HG02840 (cell line): ENCODE results near the gene ATXN10.
"Not testable (repeated sequence)": the region's sequence is repeated elsewhere in the genome, so short reads cannot be mapped to it uniquely, and the experiment has no call there.

Source experiments
- ATAC-seq: cut with Tn5 transposase; IDR thresholded peaks from one replicate; pipeline ENCODE4 v1.9.1; 2021; ENCODE audit warnings: mild to moderate bottlenecking, moderate library complexity, moderate number of reproducible peaks; ENCODE audit not compliant: unreplicated experiment, low FRiP score

ATXN10 gene

DNA sequence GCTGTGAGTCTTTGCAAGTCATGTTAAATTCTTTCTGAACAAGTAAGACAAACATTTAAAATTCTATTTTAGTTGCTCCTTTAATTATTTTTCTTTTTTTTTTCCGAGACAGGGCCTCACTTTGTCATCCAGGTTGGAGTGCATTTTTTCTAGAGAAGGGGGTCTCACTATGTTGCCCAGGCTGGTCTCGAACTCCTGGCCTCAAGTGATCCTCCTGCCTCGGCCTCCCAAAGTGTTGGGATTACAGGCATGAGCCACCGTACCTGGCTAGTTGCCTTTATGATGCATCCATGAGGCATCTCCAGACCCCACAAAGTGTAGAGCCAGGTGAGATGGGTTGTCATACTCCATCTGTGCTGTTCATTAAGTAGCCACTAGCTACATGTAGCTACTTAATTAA lies 4.4 kb downstream of the ATXN10 start:
- no peak for ATAC-seq

DNA sequence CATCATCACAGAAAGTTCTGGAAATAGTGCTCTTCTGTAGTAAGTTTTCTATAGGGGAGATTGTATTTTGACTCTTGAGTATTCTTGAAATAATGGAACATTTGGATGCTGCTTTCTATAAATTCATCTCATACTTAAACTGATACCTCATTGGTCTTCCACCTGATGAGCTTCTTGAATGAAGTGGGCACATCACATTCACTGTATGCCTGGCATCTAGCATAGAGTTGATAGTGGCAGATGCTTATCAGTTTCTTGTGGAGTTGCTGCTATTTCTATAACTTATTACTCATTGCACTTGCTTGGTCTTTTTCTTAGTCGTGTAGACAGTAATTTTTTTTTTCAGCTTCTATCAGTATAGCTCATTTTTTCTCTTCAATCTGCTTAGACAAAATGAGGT lies 5.4 kb downstream of the ATXN10 start:
- no peak for ATAC-seq

- no peak for ATAC-seq
These were observed 7.6 kb downstream of the ATXN10 start for GRCh38 chr22:45678961-45679912.

DNA sequence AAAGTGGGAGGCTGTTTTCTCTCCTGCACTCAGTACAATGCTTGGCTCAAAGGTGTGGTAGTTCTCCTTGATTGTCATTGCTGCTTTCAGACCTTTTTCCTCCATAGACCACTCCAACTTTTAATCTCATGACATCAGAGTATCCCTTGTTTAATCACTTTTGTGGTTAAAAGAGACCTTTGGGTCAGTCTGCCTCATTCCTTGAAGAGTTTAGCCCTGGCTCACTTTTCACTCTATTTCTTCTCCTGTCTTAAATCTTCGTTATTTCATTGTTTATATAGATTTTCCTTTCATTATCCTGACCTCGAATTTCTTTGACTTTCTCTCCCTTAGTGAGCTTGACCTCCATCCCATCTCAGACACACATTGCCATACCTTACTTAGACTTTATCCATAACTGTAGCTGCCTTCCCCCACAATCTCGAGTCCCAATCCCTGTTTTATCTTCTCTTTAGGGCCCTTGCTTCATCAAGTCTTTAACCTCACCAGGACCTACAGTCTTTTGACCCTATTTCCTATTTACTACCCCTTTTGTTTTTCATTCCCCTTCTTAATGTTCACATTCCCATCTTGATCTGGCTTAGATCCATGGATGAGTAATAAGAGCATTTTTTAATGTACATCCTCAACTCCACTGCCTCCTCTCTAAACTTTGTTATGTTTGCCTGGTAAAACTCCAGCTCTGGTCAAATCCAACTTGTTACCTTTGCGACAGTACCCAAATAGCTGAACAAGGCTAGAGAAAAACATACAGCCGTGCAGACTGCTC lies 9.5 kb downstream of the ATXN10 start:
- ATAC-seq: no peak

GRCh38 chr22:45682064-45682463 lies 10.4 kb downstream of the ATXN10 start:
- ATAC-seq: no peak

GRCh38 chr22:45682773-45683172 lies 11.1 kb downstream of the ATXN10 start:
- not testable (repeated sequence) for ATAC-seq

DNA sequence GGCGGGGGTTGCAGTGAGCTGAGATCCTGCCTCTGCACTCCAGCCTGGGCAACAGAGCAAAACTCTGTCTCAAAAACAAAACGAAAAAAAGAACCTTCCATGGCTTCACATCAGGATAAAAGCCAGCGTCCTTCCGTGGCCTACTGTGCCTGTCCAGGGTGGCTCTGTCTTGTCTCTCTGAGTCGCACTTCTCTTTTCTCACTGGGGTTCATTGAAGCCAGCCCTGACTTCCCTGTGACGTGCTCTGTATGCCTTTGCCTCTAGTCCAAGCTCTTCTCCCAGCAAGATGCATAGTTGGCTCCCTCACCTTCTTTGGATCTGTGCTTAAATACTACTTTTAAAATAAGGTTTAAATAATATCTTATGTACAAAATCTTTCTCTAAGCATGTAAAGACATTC lies 11.6 kb downstream of the ATXN10 start:
- no peak for ATAC-seq

- ATAC-seq: no peak
These were observed 12.0 kb downstream of the ATXN10 start for GRCh38 chr22:45683680-45684079.

- no peak for ATAC-seq
These were observed 12.5 kb downstream of the ATXN10 start for GRCh38 chr22:45684169-45684568.

- ATAC-seq: no peak
These were observed 13.3 kb downstream of the ATXN10 start for GRCh38 chr22:45684752-45685574.

GRCh38 chr22:45686004-45686403 lies 14.4 kb downstream of the ATXN10 start:
- no peak for ATAC-seq

GRCh38 chr22:45686836-45687235 lies 15.2 kb downstream of the ATXN10 start:
- ATAC-seq: no peak

DNA sequence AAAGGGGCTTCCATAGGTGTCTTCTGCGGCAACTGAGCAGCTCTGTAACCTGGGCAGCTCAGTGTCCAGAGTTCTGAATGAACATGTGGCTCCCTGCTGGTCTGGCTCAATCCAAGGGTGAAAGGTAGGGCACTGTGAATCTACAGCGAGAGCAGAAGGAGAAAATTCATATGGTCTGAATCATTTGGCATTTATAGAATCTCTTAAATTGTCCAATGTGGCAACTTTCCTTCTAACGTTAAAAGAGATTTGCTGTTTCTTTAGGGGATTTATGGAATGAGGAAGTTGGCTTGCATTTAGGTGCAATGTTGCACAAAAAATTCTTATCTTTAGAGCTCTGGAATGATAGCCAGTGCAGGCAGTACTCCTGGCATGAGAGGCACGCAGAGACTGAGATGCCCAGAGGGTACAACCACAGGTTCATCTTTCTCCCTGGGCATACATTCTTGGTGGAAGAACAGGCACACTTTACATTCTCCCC lies 17.0 kb downstream of the ATXN10 start:
- ATAC-seq: no peak

- ATAC-seq: no peak
These were observed 17.6 kb downstream of the ATXN10 start for GRCh38 chr22:45689211-45689610.

GRCh38 chr22:45690008-45690407 lies 18.4 kb downstream of the ATXN10 start:
- no peak for ATAC-seq

DNA sequence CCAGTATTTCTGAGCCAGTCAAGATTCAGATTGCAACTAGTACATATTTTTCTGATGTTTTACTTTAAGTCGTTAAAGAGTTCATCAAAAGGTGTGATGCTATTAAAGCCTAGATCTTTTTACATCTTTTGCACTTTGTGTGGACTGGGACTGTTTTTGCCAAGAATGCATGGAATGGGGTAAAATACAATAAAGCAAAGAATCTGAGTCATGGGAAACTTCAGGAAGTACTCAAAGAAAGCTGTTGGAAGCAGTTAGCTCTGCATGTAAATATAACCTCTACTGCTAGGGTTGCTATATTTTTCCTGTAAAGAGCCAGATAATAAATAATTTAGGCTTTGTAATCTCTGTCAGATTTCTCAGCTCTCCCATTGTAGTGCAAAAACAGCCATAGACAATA lies 20.9 kb downstream of the ATXN10 start:
- no peak for ATAC-seq

DNA sequence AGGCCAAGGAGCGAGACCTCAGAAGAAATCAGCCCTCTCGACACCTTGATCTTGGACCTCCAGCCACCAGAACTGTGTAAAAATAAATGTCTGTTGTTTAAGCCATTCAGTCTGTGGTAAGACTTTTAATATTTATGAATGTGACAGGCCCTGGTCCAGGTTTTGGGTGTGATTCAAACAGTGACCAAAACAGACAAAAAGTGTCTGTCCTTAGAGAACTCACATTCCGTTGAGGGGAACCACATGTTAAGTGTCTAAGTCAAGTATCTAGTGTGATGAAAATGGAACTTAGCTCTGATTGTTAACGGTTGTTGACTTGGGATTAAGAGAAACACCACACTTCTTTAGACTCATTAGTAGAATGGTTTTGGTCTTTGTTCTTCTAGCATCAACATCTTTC lies 22.2 kb downstream of the ATXN10 start:
- ATAC-seq: no peak

DNA sequence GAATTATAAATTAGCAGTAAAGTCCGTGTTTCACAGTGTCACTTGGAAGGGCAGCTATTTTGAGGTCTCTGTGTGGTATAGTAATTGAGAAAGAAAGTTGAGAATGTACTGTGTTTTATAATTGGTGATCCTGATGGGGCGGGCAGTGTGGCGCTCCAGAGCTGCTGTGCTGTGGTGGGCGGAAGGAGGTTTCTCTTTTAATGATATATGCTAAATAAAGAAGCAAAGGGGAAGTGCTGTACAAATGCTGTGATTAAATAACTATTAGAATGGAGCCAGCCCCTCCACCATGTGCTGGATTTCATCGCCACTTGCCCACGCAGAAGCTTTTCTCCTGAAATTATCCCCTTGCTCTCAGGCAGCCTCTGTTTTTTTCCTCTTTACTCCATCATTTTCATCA lies 24.6 kb downstream of the ATXN10 start:
- ATAC-seq: no peak

- ATAC-seq: no peak
These were observed 26.5 kb downstream of the ATXN10 start for GRCh38 chr22:45698094-45698493.

- no peak for ATAC-seq
These were observed 31.3 kb downstream of the ATXN10 start for GRCh38 chr22:45702981-45703380.

GRCh38 chr22:45703758-45704157 lies 32.1 kb downstream of the ATXN10 start:
- no peak for ATAC-seq
